Measurements from ENCODE around the gene C2orf69.

C2orf69 gene

DNA sequence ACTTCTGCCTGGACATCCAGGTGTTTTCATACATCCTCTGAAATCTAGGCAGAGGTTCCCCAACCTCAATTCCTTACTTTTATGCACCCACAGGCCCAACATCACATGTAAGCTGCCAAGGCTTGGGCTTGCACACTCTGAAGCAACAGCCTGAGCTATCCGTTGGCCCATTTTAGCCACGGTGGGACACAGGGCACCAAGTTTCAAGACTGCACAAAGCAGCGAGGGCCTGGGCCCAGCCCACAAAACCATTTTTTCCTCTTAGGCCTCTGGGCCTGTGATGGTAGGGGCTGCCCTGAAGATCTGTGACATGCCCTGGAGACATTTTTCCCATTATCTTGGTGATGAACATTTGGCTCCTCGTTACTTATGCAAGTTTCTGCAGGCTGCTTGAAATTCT is 5.9 kb downstream of the C2orf69 start:
- no peak for DNase-seq (ENCODE audit: low spot score)

DNA sequence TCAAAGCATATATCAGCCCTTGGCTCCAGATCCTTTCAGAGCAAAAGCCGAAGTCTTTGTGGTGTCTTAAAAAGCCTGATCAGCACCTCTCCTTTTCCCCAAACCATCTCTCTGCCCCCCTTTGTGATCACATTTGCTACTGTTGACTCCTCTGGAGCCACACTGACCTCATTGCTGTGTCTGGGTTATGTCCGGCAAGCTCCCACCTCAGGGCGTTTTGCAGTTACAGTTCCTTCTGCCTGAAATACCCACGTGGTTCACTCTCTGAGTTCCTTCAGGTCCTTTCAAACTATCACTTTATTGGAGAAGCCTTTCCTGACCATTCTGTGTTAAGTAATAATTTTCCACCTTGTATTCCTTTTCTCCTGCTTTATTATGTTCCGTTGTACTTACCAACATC is 11.8 kb downstream of the C2orf69 start:
- no peak for DNase-seq (ENCODE audit: low spot score)

DNA sequence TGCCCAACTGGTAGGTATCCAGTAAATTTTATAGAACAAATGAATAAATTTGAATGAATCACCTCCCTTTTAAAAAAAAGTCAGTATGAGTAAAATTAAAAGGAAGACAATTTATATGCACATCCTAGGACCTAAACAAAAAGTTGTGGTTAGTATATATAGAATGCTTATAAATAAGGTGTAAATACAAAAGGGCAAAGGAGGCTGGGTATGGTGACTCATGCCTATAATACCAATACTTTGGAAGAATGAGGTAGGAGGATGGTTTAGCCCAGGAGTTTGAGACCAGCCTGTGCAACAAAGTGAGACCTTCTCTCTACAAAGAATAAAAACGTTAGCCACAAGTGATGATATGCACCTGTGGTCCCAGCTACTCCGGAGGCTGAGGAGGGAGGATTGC is 12.8 kb downstream of the C2orf69 start:
- DNase-seq (ENCODE audit: low spot score) = no peak

DNA sequence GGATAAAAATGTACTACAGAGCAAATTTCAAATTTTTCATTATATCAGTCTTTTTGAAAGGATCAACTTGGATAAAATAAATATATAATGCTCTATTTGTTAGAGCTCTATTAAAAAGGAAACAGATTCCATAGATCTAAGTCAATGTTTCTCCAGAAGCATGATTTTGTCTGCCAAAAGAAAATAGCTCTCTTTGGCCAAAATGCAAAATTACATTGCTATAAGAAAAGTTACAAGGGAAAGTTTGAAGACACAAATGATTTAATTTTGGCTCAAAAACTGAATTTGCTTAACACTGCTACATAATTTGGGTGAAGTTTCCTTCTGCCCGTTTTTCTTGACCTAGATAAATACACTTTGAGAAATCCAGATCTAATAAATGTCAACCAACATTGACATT is 15.7 kb downstream of the C2orf69 start:
- no peak for DNase-seq (ENCODE audit: low spot score)

DNA sequence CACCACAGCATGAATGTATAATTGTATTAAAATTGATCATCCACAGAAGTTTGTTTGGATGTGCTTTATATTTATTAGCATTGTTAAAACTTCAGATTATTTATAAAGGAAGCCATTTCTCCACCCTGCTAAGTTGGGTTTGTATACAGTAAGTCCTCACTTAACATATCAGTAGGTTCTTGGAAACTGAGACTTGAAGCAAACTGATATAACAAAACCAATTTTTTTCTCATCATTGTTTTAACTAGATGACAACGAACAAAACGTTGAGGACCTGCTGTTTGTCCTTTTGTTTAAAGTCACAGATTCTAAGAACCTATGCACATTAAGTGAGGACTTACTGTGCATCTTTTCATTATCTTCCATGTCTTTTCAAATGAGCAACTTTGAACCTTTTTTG is 17.1 kb downstream of the C2orf69 start:
- no peak for DNase-seq (ENCODE audit: low spot score)

DNA sequence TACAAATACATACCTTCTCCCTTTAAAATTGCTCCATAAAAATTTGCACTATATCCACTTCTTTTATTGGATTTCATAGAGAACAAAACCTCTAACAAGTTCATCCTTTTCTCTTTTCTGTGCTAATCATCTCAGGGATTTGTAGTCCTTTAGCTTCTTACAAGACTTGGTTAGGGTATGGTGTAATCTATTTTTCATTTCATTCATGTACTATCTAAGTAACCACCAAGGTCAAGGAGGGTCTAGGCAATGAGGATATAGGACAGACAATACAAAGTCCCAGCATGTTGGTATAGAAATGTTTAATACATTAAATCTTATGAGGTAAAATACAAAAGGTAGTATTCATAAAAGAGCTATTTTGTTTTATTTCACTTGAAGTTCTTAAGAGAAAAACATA is 17.5 kb downstream of the C2orf69 start:
- no peak for DNase-seq (ENCODE audit: low spot score)

DNA sequence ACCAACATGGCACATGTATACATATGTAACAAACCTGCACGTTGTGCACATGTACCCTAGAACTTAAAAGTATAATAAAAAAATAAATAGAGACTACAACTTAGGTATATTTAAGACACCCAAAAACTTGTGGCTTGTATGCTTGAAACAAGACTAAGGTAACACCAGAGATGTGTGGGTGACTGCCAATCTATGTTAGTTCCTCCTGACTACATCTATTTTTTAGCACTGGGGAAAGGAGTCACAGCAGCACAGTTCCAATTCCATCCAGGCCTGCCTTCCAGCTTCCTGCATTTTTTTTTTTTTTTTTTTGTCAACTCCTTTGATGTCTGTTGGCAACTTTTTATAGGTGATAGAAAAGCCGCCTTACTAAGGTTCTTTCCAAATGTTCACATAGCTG is 18.2 kb downstream of the C2orf69 start:
- DNase-seq (ENCODE audit: low spot score) = no peak

DNA sequence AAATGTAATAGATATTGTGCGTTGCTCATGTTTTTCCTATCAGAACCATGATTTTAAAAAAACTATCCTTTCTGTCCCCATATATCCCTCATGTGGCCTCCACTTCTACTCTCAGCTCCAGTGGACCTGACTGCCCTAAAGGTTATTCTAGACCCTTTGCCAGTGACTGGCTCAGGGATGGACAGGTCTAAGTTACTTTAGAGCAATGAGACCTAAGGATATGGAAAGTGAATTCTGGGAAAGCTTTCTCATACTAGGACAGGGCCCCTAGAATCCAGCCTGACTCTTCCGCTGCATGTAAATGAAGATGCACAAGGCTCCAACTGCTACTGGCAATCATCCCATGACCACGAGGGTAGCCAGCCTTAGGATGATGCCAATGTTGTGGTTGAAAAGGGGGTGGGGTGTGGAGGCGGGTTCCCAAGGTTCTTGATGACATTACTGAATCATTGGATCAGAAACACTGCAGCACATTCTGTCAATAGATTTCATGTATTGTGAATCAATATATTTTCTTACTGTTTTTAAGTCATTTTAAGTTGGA is 21.3 kb downstream of the C2orf69 start:
- DNase-seq (ENCODE audit: low spot score) = no peak

DNA sequence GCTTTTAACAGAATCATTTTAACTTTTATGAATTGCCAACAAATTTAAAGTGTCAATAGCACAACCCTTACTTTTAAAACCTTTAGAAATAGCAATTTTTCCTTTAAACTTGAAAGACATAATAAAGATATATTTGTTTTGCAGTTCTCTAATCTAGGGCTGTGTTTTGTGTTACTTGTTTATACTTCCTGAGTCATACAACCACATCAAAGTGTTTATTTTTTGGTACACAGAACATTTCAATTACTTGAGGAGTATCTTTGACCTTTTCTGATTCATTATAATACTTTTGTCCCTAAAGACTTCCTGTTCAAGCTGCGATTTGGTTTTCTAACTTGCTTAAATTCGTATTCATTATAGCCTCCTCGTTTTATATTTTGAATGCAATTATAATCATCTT is 22.4 kb downstream of the C2orf69 start:
- DNase-seq (ENCODE audit: low spot score) = no peak

GRCh38 chr2:199936554-199936953 is 25.5 kb downstream of the C2orf69 start:
- no peak for DNase-seq (ENCODE audit: low spot score)

- DNase-seq (ENCODE audit: low spot score) = peak; percentile 47
Observed at GRCh38 chr2:199940373-199940772, 29.3 kb downstream of the C2orf69 start.

- DNase-seq (ENCODE audit: low spot score) = no peak
Observed at GRCh38 chr2:199943373-199943772, 32.3 kb downstream of the C2orf69 start.

DNA sequence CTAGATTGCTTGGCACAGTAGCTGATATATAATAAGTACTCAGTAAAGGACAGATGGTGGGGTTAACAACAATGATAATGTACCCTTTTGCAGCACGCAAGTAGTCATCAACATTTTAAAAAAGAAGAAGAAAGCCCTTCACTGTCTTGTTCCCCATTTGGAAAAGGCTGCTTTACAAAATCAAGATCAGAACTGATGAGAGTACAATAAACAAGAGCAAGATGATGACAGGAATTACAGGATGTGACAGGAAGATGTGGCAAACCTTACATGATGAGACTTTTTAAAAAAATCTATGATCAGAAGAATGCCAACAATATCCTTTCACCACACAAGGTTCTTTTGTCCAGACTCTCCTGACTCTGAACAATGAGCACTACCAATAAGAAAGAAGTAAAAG is 35.1 kb downstream of the C2orf69 start:
- DNase-seq (ENCODE audit: low spot score) = no peak

DNA sequence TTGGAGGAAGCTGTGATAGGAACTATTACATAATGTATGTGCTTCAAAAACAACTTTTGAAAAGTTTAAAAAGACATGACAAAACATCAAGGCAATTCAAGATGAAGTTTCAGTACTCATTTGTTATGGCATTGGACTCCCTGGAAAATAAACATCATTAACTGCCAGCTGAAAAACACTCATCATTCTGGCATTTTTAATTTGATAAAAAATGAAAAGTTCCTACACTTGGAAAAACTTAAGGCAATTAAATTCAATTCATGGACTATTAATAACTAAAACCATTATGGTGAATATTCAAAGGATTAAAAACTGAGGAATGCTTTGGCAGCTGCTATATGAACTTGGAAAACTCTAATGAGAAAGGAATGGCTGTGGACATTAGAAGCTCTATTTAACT is 35.7 kb downstream of the C2orf69 start:
- no peak for DNase-seq (ENCODE audit: low spot score)

DNA sequence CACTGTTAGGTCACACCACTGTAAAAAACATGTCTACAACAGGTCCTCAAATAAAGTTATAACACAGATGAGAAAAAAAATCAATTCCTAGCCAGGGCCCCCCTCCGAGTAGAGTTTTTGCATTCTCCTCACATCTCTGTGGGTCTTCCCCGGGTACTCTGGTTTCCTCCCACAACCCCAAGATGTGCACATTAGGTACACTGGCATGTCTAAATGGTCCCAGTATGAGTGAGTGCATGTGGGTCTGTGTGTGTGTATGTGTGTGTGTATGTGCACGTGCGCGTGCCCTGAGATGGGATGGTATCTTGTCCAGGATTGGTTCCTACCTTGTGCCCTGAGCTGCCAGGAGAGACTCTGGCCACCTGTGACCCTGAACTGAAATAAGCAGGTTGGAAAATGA is 39.3 kb downstream of the C2orf69 start:
- DNase-seq (ENCODE audit: low spot score) = no peak

DNA sequence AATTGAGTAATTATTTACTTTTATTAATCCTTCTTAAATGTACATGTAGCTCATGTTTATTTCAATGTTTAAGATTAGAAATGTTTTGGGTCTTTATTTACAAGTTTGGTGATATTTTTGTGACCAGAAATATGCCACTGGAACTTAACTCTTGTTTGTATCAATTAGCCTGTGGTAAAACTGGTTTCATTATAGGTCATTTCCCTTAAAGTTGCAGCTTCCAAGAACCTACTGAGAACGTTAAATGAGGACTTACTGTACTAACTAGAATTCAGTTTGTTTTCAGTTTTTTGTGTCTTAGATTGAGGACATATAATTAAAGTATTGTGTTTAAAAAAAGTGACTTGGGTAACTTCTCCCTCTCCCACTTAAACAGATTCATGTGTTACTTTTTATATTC is 39.9 kb downstream of the C2orf69 start:
- no peak for DNase-seq (ENCODE audit: low spot score)

DNA sequence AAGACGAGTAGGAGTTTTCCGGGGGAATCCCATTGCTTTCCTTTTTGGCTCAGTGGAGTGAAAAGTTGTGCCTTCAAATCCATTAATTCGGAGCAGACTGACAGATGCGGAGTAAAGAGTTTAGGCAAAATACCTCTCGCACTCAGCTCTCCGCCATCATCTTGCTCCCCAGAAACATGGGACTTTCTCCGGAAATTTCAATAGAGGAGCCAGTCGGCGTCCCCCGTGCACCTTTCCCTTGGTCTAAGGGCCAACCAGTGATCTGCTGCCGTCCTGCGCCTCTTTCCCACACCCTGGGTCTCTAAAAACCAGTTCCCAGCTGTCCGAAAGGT is 43.9 kb downstream of the C2orf69 start:
- no peak for DNase-seq (ENCODE audit: low spot score)

DNA sequence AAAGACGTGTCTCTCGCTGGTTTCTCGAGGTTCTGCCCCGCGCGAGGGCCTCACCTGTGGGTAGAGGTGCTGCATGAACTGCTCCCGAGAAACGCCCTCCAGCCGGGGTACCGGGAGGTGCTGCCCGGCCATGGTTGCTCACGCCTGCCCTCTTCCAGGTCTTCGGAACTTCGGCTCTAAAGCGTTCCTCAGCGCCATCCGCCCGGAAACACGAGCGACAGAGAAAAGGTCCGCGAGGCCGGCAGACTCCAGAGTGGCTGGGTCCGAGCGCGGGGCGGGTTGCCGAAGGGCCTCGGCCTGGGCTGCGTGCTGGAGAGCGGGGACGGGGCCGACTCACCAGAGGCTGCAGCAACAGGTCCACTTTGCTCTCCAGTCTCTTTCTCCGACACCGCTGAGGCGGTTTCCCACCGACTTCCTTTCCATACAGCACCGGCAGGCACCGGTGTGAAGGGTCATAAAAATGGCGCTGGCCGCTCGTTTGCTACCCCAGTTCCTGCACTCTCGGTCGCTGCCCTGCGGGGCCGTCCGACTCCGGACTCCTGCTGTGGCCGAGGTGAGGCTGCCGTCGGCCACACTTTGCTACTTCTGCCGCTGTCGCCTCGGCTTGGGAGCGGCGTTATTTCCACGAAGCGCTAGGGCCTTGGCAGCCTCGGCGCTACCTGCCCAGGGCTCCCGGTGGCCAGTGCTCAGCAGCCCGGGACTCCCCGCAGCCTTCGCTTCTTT is 44.4 kb downstream of the C2orf69 start, which contains the start of the genes MAIP1 and TYW5:
MAIP1 (plus strand) TSS at position 244 of the 723 bp plus-strand sequence; CDS start at position 461, 217 bp downstream.
TYW5 (minus strand) TSS at position 153 of the 723 bp plus-strand sequence; CDS start at position 132, 21 bp downstream.
- peak; percentile 82 for DNase-seq (ENCODE audit: low spot score)

- no peak for DNase-seq (ENCODE audit: low spot score)
Observed at GRCh38 chr2:199956062-199956380, 44.9 kb downstream of the C2orf69 start.

GRCh38 chr2:199958014-199958413 is 46.9 kb downstream of the C2orf69 start:
- DNase-seq (ENCODE audit: low spot score) = no peak

DNA sequence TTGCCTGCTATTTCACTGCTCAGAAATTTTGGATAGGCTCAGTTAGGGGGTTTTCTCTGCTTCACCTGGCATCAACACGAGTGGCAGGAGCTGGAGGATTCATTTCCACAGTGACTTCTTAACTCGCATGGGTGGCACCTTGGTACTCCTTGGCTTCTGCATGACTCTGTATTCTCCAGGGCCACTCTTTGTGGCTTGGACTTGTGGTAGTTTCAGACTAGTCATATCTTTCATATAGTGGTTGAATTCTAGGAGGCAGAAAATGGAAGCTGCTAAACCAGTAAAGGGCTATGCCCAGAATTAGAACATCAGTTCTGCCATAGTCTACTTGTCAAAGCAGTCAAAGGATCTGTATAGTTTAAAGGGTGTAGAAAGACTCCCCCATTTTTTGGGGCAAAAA is 51.1 kb downstream of the C2orf69 start:
- DNase-seq (ENCODE audit: low spot score) = no peak

- DNase-seq (ENCODE audit: low spot score) = no peak
Observed at GRCh38 chr2:199966405-199966804, 55.3 kb downstream of the C2orf69 start.

- DNase-seq (ENCODE audit: low spot score) = no peak
Observed at GRCh38 chr2:199966976-199967375, 55.9 kb downstream of the C2orf69 start.

DNA sequence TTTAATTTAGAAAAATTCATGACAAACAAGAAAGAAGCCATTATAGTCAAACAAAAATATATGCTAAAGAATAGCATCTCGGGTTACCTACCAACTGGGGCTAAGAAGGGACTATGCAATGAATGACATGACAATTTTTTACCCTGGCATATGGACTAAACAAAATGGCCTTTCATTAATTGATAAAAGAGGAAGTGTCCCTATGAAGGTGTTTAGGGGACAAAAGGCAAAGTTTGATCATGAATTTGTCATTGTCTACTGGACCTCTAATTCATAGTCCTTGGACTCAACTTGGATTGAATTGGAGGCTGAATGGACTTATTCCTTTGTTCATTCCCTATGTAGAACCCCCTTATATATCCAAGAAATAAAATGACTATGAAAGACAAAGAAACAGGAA is 57.0 kb downstream of the C2orf69 start:
- DNase-seq (ENCODE audit: low spot score) = no peak
